Kidney glomerular epithelial cell (primary cell): Measurements from ENCODE around the gene DSG2.

Experiments
- DNase-seq: peaks from one replicate; lab custom pipeline; 2025; lab: John Stamatoyannopoulos, UW

DSG2 gene

GRCh38 chr18:31555971-31556747 is 58.2 kb downstream of the DSG2 start:
- peak; percentile 78 for DNase-seq

GRCh38 chr18:31557446-31557845 is 59.5 kb downstream of the DSG2 start:
- no peak for DNase-seq

DNA sequence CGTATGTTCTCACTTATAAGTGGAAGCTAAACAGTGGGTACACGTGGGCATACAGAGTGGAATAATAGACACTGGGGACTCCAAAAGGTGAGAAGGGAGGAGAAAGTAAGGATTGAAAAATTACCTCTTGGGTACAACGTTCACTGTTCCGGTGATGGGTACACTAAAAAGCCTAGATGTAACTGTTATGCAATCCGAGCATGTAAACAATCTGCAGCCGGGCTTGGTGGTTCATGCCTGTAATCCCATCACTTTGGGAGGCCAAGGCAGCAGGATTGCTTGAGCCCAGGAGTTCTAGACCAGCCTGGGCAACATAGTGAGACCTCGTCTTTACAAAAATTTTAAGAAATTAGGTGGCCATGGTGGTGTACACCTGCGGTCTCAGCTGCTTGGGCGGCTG is 60.6 kb downstream of the DSG2 start:
- DNase-seq = no peak

DNA sequence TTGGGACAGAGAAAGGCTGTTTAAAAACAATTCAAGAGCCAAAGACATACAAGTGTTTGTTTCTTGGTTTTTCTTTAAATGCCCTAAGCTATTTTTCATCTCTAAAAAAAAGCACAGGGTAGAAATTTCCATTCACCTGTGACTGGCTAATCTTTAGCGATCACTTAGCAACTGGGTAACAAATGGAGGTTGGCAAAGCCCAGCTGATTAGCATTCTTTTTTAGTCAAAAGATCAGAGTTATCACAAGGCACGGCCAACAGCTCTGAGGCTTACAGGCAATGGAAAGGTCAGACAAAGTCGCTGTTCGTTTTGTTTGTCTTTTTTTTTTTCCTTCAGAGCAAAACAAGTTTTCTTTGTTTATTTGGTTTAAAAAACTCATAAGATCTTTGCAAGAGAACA is 64.7 kb downstream of the DSG2 start:
- no peak for DNase-seq

DNA sequence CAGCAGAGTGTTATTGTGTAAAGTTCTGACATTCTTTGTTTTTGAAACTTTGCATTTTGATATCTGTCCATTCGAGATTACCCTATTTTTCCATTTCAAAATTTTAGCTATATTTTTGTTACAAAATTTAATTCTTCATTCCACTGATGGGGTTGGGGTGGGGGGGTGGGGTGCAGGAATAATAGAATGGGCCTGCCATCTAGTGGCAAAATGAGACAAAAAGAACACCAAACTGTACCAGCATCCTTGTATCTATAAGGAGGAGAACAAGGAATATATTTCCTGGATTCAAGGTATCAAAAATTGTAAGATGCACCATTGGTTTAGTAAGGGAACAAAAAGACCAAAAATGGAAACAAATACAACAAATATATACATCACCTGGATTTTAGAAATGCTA is 65.8 kb downstream of the DSG2 start:
- DNase-seq = no peak

DNA sequence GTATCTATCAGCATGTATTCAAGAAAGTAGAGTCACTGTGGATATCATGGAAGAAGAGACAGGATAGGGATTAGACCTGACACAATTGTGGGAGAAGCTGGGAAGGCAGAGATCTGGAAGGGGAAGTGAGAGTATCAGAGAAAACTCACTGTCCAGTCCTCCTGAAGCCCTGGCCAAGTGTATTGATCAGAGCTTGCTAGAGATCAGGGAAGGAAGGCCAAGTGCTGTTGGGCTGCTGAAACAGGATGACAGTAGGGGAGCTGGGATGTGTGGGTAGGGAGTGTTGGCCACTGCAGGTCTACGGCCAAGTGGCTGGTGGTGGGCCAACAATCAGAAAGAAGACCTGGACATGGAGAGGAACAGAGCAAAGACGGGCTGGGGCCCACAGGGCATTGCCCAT is 67.4 kb downstream of the DSG2 start:
- DNase-seq = no peak

GRCh38 chr18:31565782-31566512 is 68.0 kb downstream of the DSG2 start:
- DNase-seq = no peak

DNA sequence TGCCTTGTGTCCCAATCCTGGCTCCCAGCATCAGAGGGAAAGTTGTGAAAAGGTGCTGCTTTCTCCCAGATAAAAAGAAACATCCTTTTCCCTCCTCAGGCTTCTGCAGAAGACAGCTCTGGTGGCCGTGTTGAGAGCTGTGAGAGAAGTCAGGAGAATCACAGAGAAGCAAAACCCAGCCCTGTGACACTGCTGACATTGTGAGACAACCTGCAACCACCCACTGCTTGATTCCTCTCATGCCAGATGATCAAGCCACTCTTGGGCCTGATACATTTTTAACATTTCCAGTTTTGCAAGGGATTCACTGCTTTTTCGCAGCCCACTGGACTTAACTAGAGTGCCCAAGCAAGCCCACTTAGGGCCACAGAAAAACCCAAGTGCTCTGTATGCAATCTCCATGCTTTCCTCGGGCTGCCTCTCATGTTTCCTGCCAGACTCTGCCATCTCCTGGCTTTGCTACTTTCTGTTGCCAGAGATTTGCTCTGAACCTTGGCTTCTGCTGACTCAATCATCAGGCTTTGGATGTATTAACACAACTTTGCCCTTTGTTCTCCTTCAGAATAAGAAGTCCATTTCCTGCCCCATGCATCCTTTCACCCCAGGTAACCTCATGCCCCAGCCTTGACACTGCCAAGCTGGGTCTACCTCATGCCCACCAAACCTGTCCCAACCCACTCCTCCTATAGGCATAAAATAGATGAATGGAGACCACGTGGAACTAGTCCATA is 68.8 kb downstream of the DSG2 start:
- no peak for DNase-seq

DNA sequence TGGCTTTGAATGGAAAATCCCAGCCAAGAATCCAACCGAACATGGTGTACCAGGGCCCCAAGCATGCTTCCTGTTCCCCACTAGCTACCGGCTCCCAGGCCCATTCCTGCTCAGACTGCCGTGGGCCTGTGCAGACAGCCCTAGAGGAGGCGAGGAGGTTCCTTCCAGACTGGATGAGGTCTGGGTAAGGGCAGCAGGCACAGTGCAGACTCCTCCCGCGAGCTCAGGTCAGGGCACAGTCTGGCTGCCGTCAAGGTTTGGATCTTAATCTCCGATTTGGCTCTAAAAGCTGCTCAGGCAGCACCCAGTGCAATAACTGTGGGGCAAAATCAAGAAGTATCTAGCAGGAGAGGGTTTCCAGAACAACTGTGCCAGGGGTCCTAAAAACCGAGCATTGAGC is 74.4 kb downstream of the DSG2 start:
- DNase-seq = no peak

GRCh38 chr18:31573051-31573450 is 75.1 kb downstream of the DSG2 start:
- DNase-seq = no peak

DNA sequence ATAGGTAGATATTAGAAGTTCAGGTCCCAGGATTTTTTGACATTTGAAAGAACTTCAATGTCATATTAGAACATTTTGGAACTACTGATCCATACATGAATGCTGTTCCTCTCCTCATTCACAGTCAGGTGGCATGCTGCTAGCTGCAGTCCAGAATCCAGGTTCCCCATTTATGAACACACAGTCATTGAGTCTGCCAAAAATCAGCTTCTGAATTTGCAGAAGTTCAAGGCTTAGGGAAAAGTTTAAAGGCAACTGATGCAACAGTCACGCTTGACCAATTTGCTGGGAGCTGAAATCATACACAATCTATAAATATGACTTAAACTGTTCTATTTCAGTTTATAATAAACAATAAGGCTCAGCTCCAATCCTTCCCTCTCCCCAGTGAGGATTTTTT is 76.4 kb downstream of the DSG2 start:
- DNase-seq = no peak

- no peak for DNase-seq
These were observed 77.7 kb downstream of the DSG2 start for GRCh38 chr18:31575515-31576257.

DNA sequence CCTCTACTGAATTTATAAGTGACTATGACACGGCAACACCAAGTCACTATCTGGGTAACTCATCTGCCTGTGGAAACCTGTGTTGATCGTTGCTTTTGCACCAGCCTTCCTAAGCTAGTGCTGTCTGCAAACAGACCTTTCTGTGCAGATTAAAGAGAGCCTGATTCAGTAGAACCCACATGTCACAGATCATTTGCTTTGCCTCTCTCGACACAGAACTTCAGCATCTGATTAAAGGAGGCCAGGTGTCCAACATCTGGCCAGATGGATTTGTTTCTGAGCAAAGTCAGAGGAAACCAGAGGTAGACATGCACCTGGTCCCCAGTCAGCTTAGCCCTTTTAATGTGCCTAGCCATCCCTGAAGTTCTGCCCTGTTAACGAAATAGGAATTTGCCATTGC is 78.7 kb downstream of the DSG2 start:
- no peak for DNase-seq

GRCh38 chr18:31577195-31577594 is 79.2 kb downstream of the DSG2 start:
- no peak for DNase-seq

- DNase-seq = no peak
These were observed 80.1 kb downstream of the DSG2 start for GRCh38 chr18:31578126-31578525.

GRCh38 chr18:31579375-31579774 is 81.4 kb downstream of the DSG2 start:
- DNase-seq = no peak

- peak; percentile 8 for DNase-seq
These were observed 83.7 kb downstream of the DSG2 start for GRCh38 chr18:31581498-31582197.

GRCh38 chr18:31583185-31583854 is 85.3 kb downstream of the DSG2 start:
- DNase-seq = no peak

GRCh38 chr18:31585991-31586390 is 88.0 kb downstream of the DSG2 start:
- DNase-seq = no peak

- no peak for DNase-seq
These were observed 88.6 kb downstream of the DSG2 start for GRCh38 chr18:31586616-31587015.

GRCh38 chr18:31587529-31587928 is 89.6 kb downstream of the DSG2 start:
- no peak for DNase-seq
